GM12878 (cell line): ENCODE measurements around the gene ID4. TPM values are rescaled to one million over a fixed set of nuclear protein-coding genes. Genes with fewer than 3 reads are reported as not detected.

ENCODE experiments used
- ATAC-seq: fragments of 200-7000 bp; cut with Tn5 transposase; 3 replicates; pipeline ENCODE4 v1.9.1; 2020; ENCODE audit warnings: mild to moderate bottlenecking, moderate library complexity
- BruUV-seq: library from RNA; stranded (reverse); fragments of 400-500 nt; replicated peaks from 2 replicates; lab custom pipeline; 2021; lab: Mats Ljungman, UMichigan
- CTCF ChIA-PET: fragments of 300-600 bp; sonication (Branson Sonifier 250); formaldehyde crosslinking; extraction: SDS; loops from one replicate; lab custom pipeline; 2021; ENCODE audit warnings: inconsistent platforms; lab: Yijun Ruan, JAX
- POLR2A ChIA-PET: fragments of 350-600 bp; formaldehyde crosslinking; extraction: SDS; loops from one replicate; lab custom pipeline; 2021; ENCODE audit warnings: inconsistent platforms; lab: Charles Lee
- RAD21 ChIA-PET: fragments of 300-600 bp; sonication (Branson Sonifier 250); formaldehyde crosslinking; loops from one replicate; lab custom pipeline; 2023; ENCODE audit warnings: antibody characterized with exemption; ENCODE audit not compliant: unreplicated experiment; lab: Charles Lee
- SMC1A ChIA-PET: fragments of 300-600 bp; sonication (Branson Sonifier 250); formaldehyde crosslinking; loops from one replicate; lab custom pipeline; 2023; ENCODE audit not compliant: unreplicated experiment, uncharacterized antibody; lab: Charles Lee
- DNase-seq: peaks from one replicate; pipeline ENCODE4 v3.0.0-alpha.2; 2011; ENCODE audit warnings: low read depth, low spot score
- FAIRE-seq: peaks from 3 replicates; lab custom pipeline; 2011; peaks lifted over from hg19 to GRCh38; lab: Jason Lieb, UNC
- H2AFZ ChIP-seq: 2 replicates; pipeline ENCODE4 v1.6.0; 2011; ENCODE audit warnings: low read depth, low read length, control low read depth; ENCODE audit not compliant: control insufficient read depth
- H3K27ac ChIP-seq: 2 replicates; pipeline ENCODE4 v1.5.1; 2011; ENCODE audit warnings: control low read depth; ENCODE audit not compliant: control insufficient read depth, insufficient read depth
- H3K27me3 ChIP-seq, 2 experiments: replicated peaks in 1 of 2; 2 replicates each; pipeline versions ENCODE4 v1.6.0 to v1.6.1; 2011; ENCODE audit warnings: low read length in 1 of 2; ENCODE audit not compliant: control insufficient read depth in 2 of 2, insufficient read depth in 2 of 2
- H3K36me3 ChIP-seq, 2 experiments: 2 replicates each; pipeline ENCODE4 v1.5.1; 2011; ENCODE audit warnings: low read length in 1 of 2; ENCODE audit not compliant: control insufficient read depth in 2 of 2, insufficient read depth in 2 of 2
- H3K4me1 ChIP-seq: 2 replicates; pipeline ENCODE4 v1.6.1; 2011; ENCODE audit warnings: mild to moderate bottlenecking, low read length, moderate library complexity, mixed read lengths; ENCODE audit not compliant: control insufficient read depth, insufficient read depth
- H3K4me2 ChIP-seq: 2 replicates; pipeline ENCODE4 v1.6.0; 2011; ENCODE audit warnings: control low read depth; ENCODE audit not compliant: control insufficient read depth, insufficient read depth
- H3K4me3 ChIP-seq: fragments of 200-600 bp; sonication (generic); 2 replicates; pipeline ENCODE4 v1.5.1; 2016
- H3K79me2 ChIP-seq: 2 replicates; pipeline ENCODE4 v1.6.0; 2011; ENCODE audit warnings: low read length; ENCODE audit not compliant: control insufficient read depth, insufficient read depth
- H3K9ac ChIP-seq: 2 replicates; pipeline ENCODE4 v1.8.0; 2011; ENCODE audit warnings: low read length, control low read depth, mixed read lengths; ENCODE audit not compliant: control insufficient read depth, insufficient read depth
- H3K9me3 ChIP-seq: replicated peaks from 3 replicates; pipeline ENCODE4 v1.5.1; 2011; ENCODE audit warnings: mild to moderate bottlenecking, low read length; ENCODE audit not compliant: control insufficient read depth, insufficient read depth
- H4K20me1 ChIP-seq: 2 replicates; pipeline ENCODE4 v1.6.0; 2011; ENCODE audit not compliant: control insufficient read depth, insufficient read depth
- NFXL1 ChIP-seq: fragments of 450-650 bp; IDR thresholded peaks from 2 replicates; pipeline ENCODE4 v1.6.1; 2017; ENCODE audit warnings: antibody characterized with exemption, mild to moderate bottlenecking, borderline replicate concordance
- RFX5 ChIP-seq: IDR thresholded peaks from 2 replicates; pipeline ENCODE4 v1.6.1; 2011; ENCODE audit warnings: low read depth, low read length, improper control_type of control experiment
- ZBTB4 ChIP-seq: fragments of 450-650 bp; formaldehyde crosslinking; IDR thresholded peaks from 2 replicates; pipeline ENCODE4 v1.4.0; 2022; ENCODE audit warnings: mild to moderate bottlenecking, moderate library complexity
- WGBS: methylation state at CpG from one replicate; pipeline ENCODE4 v1.1.6; 2016; ENCODE audit warnings: low lambda C conversion rate; ENCODE audit not compliant: insufficient replicate concordance, insufficient coverage; ENCODE audit errors: missing lambda C conversion rate; 5-methylcytosine and 5-hydroxymethylcytosine counted together
- in situ Hi-C: fragments of 300-500 bp; cut with MboI; formaldehyde crosslinking; loops from 9 replicates; pipeline ENCODE4 v1.14.3; 2018; ENCODE audit warnings: mixed read lengths
- intact Hi-C: fragments of 100-400 bp; cut with micrococcal nuclease; formaldehyde crosslinking; loops from one replicate; pipeline ENCODE4 v1.14.2; 2022; ENCODE audit not compliant: unreplicated experiment
- polyA plus RNA-seq, 11 experiments: library from polyadenylated mRNA; depleted of rRNA in 4 of 11; unstranded in 6 of 11; stranded (reverse) in 5 of 11; fragments of >200 nt; fragmentation: Nextera tagmentation in 4 of 11; fragmentation: Illumina TruSeq in 1 of 11; extraction: Ambion mirVana in 4 of 11; extraction: Trizol in 1 of 11; gene quantifications; 1 replicate in 1 of 11; 2 replicates in 10 of 11; pipeline versions ENCODE4 v1.2.1 to v1.2.3, GENCODE V29; 2011 to 2016; ENCODE audit warnings: inconsistent platforms in 2 of 11, missing spikeins in 2 of 11, low read depth in 1 of 11
- total RNA-seq, 4 experiments: library from RNA; depleted of rRNA in 3 of 4; stranded (reverse); fragments of >200 nt in 3 of 4; fragmentation: Illumina TruSeq in 1 of 4; extraction: Trizol in 1 of 4; gene quantifications; 2 replicates each; pipeline versions ENCODE4 v1.2.1 to v1.2.3, GENCODE V29; 2013 to 2021

Gene ID4
- total and polyA plus RNA-seq, 10 of the 15 experiments (the other 5 are each of a cell fraction or from before 2014, with no cell fraction given): 0.09 TPM; not detected in 9

GRCh38 chr6:19824058-19824807 is 12.9 kb upstream of the ID4 start:
- in situ Hi-C loops: no loop called here
- DNase-seq (no peak), FAIRE-seq (no peak), ATAC-seq (no peak)
- intact Hi-C loops: no loop called here
- TF ChIP-seq NFXL1: no peak
- Histone ChIP-seq H2AFZ (no peak overlapping the region), H3K4me1 (no peaks in the 10 kb centered on the region), H3K9me3 (no peaks in the 10 kb centered on the region), H3K36me3 (no peaks in the 10 kb centered on the region), H3K4me3 (no peak overlapping the region), H3K27ac (no peak overlapping the region), H4K20me1 (no peaks in the 10 kb centered on the region), H3K79me2 (no peaks in the 10 kb centered on the region), H3K27me3 (no peaks in the 10 kb centered on the region), H3K9ac (no peak overlapping the region), H3K4me2 (no peak overlapping the region)
- no TSS peak for BruUV-seq
- CTCF ChIA-PET: no interaction called here
- SMC1A ChIA-PET: interaction anchor here (1.3 kb wide), 1 partner anchor 8 kb away, joined by 3 read pairs; no protein-coding TSS in a partner anchor
- RAD21 ChIA-PET: no interaction called here
- 36% methylated on average over 6 of the region's 6 CpGs for WGBS
- POLR2A ChIA-PET: no interaction called here

DNA sequence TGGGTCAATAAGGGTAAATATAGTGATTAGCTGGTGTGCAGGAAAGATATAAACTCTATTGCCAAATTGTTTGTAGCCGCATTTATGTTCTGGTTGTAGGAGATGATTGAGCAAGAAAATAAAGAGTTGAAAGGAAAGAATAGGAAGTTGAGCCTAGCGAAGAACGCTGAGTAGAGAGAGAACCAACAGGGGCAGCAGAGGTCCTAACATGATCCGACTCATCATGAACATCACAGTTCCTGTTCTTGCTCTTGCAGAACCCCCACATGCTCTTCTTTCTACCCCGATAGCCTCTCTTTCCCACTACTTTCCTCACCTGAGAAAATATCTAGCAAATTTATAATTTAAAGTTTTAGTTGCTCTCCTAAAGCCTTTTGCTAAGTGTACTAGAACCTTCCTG is 9.9 kb upstream of the ID4 start:
- H3K4me2 ChIP-seq: no peak overlapping the region
- 22% methylated on average over 5 of the region's 5 CpGs for WGBS
- H3K27ac ChIP-seq: no peak overlapping the region
- no peak for ATAC-seq
- H3K9ac ChIP-seq: no peak overlapping the region
- SMC1A ChIA-PET: no interaction called here
- no peaks in the 10 kb centered on the region for H3K9me3 ChIP-seq
- CTCF ChIA-PET: no interaction called here
- H2AFZ ChIP-seq: no peak overlapping the region
- no peaks in the 10 kb centered on the region for H3K79me2 ChIP-seq
- RAD21 ChIA-PET: no interaction called here
- no peak overlapping the region for H3K4me3 ChIP-seq
- BruUV-seq: no TSS peak
- no peak for DNase-seq
- H4K20me1 ChIP-seq: no peaks in the 10 kb centered on the region
- no peak for FAIRE-seq
- TF ChIP-seq RFX5 (no peak), ZBTB4 (CRISPR knock-in tag) (no peak)
- no peaks in the 10 kb centered on the region for H3K36me3 ChIP-seq
- H3K4me1 ChIP-seq: no peaks in the 10 kb centered on the region
- in situ Hi-C loops: no loop called here
- POLR2A ChIA-PET: no interaction called here
- intact Hi-C loops: no loop called here
- H3K27me3 ChIP-seq: no peaks in the 10 kb centered on the region
